HG03469 (cell line): ENCODE measurements around the gene ARG2.
A peak's percentile ranks its signal among the peaks of the same experiment; 100 is the strongest.
"Not testable (repeated sequence)": the region's sequence is repeated elsewhere in the genome, so short reads cannot be mapped to it uniquely, and the experiment has no call there.

ENCODE experiments used
- ATAC-seq: cut with Tn5 transposase; IDR thresholded peaks from one replicate; pipeline ENCODE4 v1.9.1; 2021; ENCODE audit warnings: mild to moderate bottlenecking, moderate library complexity, moderate number of reproducible peaks; ENCODE audit not compliant: unreplicated experiment

ARG2 gene

DNA sequence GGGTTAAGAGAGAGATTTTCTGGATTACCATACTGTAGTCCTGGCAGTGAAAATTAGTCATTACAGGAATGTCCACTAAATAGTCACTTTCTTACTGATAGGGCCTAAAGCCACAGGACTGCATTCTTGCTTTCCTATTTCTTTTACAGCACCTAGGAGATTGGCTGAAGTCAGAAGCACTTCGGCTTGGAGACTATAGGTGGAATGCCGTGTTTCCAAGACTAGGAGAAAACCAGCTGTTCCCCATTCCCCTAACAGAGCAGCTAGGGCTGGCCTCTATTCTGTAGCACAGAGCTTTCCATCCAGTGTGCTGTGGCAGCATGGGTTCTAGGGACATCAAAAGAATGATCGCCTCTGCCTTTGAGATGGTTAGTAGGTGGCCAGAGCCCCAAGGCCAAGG lies 34.7 kb upstream of the ARG2 start:
- no peak for ATAC-seq

DNA sequence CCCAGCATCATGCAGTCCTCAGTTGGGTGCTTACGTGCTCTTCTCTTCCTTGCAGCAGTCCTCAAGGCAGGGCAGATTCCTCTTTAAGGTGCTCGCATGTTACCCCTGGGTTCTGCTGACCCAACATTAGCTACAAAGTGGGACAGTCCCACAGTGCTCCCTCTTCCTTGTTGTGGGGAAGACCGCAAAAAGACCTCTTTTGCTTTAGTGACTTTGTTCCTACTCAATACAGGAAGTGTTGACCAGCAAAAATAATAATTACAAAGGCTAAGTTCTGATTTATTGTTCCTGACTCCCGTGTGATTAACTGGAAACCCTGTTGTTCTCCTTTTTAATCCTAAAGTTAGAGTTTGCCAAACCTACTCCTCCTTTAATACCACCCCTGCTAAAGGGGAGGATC lies 33.4 kb upstream of the ARG2 start:
- ATAC-seq = no peak

DNA sequence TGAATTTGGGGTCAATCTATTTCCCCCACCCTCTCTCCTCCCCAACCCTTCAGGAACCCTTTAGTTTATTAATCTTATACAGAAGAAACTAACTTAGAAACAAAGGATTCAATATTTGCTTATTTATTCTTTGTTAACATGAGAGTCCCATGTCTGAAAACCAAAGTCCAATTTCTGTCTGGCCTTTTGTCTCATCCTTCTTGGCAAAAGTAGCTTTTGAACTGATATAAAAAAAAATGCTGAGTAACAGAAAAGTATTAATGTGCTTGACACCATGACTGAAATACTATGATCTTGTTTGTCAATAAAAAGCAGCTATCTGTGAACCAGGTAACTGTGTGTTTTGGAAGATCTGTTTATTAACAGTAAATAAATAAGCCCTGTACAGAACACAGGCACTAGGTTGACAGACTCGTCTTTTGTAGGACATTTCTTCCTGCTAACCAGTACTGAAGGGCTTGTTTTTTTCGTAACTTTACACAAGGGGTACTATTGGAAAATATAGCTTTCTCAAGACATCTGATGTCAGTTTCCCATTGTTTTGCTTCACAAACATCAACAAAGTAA lies 30.4 kb upstream of the ARG2 start:
- no peak for ATAC-seq

DNA sequence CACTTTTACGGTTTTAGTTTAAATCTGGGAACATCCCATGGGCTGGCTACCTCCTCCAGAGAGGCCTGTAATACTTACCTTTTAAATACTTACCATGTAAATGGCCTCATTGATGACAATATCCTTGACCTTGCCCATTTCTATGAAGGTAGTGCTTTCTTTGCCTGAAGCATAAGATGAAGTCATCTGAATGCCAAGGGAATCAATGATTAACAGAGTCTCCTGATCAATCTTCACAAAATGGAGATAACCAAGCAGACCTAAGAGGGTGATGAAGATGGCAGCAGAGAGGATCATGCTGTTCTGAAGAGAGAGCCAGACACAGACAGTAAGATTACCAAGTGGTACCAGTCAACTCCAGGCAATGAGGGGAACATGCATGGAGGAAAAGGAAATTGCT lies 26.1 kb upstream of the ARG2 start:
- not testable (repeated sequence) for ATAC-seq

DNA sequence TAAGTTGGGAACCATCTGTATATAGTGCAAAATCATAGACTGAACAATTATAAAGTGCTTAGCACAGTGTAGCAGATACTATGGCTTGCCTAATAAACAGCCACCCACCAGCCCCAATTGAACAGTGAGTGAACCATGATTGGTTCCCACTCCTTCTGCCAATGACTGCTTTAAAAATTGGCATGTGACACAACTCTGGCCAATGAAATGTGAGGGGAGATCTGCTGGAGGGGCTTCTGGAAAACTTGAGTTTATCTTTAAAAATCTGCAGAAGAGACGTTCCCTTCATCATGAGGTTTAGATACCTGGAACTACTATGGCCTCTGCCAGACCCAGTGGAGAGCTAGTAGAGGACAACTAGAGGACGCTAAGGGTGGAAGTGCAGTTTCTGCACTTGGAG lies 24.3 kb upstream of the ARG2 start:
- no peak for ATAC-seq

DNA sequence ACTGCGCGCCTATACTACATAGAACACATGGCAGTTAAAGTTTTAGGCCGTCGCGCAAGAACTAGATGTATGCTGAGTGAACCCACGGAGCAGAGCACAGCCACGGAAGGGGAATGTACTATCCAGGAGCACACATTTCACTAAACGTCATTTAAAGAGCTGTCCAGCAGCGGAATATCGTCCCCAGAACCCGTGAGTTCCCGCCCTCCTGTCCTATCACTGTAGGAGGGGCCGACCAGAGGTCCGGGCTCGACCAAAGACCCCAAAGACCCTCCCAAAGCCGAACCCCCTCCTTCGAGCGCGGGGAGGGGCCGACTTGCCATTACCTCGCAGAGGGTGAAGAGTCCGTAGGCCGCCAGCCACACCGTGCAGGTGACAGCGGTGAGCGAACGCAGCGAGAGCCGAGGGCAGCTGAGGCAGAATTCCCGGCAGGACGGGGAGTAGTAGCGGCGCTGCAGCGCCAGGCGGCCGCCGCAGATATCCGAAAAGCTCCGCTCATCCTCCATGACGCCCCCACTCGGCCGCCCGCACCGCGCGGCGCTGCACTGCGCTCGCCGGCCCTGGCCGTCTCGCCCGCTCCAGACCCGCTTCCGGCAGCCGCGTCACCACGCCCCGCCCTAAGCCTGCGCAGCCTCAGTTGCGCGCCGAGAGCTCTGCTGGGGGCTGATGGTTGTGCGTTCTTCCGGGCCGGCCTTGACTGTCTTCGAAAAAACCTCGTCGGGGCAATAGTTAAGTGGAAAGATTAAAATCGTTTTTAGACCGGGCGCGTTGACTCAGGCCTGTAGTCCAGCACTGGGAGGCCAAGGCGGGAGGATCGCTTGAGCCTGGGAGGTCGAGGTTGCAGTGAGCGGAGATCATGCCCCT lies 19.8 kb upstream of the ARG2 start, which contains the start of gene PIGH:
Gene PIGH, minus strand, starts transcription at position 571 of the 864 bp plus-strand sequence. Its CDS starts 65 bp downstream, at position 506.
- ATAC-seq = peak; percentile 80

DNA sequence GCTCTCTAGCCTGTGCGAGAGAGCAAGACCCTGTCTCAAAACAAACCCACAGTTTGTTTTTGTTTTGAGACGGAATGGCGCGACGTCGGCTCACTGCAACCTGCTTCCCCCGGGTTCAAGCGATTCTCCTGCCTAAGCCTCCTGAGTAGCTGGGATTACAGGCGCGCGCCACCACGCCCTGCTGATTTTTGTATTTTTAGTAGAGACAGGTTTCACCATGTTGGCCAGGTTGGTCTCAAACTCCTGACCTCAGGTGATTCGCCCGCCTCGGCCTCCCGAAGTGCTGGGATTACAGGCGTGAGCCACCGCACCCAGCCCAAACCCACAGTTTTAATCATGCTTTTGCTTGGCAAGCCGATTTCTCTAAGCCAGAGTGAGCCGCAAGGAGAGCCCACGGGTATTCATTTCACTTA lies 19.2 kb upstream of the ARG2 start:
- not testable (repeated sequence) for ATAC-seq

DNA sequence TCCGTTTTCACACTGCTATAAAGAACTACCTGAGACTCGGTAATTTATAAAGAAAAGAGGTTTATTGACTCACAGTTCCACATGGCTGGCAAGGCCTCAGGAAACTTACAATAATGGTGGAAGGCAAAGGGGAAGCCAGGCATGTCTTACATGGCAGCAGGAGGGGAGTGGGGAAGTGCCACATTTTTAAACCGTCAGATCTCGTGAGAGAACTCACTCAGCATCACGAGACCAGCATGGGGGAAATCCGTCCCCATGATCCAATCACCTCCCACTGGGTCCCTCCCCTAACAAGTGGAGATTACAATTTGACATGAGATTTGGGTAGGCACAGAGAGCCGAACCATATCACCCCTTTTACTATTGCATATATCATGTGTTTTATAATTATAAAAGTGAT lies 17.6 kb upstream of the ARG2 start:
- ATAC-seq = no peak

DNA sequence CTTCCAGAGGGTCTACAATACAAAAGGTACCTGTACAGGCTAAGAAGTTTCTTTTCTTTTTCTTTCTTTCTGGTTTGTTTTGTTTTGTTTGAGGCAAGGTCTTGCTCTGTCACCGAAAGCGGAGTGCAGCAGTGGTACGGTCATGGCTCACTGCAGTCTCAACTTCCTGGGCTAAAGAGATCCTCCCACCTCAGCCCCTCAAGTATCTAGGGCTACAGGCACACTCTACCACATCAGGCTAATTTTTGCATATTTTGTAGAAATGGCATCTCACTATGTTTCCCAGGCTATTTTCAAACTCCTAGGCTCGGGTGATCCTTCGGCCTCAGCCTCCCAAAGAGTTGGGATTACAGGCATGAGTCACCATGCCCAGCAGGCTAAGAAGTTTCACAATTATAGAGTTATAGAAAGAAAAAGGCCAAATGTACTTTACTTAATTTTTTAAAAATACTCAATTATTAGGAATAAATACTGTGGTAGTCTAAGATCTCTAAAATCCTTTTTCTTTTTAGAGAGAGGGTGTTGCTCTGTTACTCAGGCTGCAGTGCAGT lies 16.6 kb upstream of the ARG2 start:
- ATAC-seq = peak; percentile 67

DNA sequence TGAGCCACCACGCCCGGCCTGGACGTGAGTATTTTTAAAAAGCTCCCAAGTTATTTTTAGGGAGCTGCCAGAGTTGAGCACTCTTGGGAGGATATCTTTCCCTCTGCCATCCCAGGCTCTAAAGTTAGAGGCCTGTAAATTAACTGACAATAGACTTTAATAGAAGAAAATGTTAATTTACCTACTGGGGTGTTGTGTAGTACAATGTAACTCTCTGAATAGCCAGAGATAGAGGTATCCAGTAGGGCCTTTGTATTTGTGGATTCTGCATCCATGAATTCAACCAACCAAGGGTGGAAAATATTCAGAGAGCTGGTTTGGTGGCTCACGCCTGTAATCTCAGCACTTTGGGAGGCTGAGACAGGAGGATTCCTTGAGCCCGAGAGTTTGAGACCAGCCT lies 12.1 kb upstream of the ARG2 start:
- no peak for ATAC-seq

DNA sequence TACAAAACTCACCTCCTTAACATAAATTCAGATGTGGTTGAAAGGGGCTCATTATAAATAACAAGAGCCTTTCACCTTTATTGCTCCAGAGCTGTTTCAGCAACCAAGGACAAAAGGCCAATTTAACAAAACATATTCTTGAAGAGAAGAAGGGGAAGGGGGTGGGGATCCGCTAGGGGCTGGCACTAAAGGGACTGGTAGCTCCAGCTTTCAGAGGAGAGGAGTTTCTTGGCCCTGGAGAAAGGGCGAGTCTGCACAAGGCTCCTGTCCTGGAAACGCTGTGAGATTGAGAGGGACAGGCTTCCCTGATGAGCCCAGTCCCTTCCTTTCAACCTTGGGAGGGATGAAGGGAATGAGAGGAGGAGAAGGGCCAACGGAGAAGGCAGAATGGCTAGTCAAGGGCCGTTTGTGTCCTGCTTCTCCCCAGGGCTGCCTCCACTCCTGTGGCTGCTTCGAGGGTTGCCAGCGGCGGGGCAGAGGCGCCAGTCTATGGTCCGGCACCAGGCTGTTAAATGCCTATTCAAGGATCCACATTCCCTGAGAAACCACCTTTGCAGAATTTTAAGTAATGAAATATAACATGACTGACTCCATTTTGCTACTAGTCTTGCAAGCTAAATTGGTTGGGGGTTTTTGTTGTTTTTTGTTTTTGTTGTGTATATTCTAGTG lies 9.9 kb upstream of the ARG2 start:
- ATAC-seq = no peak

DNA sequence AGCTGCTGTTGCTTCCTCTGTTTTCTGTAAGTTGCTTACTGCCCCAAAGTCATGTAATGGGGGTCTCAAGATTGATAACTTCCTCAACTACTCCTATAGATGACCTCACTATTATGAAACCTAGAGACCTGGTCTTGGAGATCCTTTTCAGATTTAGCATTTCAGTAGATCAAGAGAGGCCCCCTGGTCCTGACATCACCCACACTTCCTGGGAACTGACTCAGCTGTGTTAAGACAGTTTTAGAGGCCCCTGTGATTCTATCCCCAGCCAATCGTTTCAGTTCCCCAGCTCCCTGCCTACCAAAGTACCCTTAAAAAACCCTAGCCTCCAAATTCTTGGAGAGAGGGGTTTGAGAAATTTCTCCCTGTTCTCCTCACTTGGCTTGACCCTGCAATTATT lies 9.2 kb upstream of the ARG2 start:
- no peak for ATAC-seq

DNA sequence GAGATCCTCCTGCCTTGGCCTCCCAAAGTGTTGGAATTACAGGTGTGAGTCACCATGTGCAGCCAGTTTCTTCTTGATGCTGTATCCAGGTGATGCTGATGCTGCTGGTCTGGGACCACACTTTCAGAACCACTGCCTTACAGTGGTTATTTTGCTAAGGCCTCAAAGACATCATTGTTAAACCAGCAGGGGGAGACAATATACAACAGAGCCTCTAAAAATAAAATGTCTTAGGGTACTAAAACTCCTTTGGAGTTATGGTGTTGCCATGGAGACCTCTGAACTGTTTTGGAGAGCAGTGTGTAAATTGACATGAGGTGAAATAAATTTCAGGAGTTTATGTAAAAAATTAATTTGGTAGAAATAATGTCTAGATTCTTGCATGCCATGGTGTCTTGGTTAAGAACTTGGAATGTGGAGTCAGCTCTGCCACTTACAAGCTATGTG lies 1.1 kb upstream of the ARG2 start:
- ATAC-seq = no peak

DNA sequence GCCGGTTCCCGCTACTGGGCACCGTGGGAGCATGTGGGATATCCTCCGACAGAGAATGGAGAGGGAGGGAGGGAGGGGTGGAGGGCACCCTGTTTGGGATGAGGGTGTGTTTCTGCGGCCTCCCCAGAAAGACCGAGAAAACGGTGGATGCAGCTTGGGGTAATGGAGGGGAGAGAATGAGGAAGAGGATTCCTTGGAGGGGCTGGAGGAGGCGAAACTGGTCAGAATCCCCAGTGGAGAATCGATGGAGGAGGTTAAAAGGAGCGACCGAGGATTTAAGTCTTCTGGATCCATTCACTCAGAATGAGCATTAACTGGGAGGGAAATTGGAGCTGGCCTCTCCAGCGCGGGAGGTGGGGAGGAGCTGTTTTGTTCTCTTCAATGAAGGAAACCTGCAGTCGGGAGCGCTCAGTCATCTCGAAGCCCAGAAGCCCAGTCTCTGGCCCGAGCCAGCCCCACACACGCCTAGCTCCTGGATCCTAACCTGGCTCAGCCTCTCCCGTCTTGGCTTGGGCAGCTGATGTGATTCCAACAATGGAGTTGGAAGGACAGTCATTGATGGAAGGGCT lies 581 bp downstream of the ARG2 start:
- no peak for ATAC-seq

DNA sequence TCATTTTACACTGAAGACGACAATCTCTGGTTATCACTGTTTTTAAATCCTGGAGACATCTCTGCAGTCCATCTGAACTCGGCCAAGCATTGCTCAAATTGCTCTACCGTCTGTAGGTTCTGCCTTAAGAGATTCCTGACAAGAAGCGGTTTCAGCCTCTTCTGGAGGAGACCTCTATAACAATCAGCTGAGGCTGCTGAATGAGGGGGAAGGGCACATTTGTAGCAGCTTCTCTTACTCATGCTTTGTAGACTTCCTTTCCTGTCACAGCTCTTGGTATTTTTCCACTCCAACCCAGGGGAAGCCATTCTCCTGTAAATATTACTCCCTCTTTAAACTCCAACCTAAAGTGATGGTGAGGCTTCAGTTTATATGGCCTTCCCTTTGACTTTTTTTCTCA lies 3.0 kb downstream of the ARG2 start:
- no peak for ATAC-seq

DNA sequence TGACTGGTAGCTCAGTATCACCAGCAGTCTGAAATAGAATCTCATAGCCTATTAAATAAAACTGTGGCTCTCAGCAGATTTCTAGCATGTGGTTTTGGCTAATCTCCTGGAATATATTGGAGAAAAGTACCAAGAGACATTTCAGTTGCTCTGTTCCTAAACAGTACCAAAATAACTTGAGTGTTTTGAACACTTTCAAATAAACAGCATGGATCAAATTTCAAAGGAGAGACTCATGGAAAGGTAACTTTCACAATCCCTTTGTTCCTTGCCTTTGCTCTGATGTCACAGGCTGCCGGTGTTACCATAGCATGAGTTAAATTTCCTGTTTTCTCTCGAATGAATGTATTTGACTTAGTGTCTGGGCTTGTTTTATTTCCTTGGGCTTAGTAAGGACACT lies 3.4 kb downstream of the ARG2 start:
- no peak for ATAC-seq

DNA sequence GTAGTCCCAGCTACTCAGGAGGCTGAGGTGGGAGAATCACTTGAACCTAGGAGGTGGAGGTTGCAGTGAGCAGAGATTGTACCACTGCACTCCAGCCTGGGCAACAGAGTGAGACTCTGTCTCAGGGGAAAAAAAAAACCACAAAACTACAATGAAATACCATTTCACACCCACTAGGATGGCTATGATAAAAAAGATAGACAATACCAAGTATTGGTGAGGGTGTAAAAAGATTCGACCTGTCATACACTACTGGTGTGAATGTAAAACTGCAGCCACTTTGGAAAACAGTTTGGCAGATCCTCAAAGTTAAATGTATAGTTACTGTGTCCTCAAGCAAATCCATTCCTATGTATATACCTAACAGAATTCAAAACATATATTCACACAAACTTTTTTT lies 6.4 kb downstream of the ARG2 start:
- not testable (repeated sequence) for ATAC-seq

DNA sequence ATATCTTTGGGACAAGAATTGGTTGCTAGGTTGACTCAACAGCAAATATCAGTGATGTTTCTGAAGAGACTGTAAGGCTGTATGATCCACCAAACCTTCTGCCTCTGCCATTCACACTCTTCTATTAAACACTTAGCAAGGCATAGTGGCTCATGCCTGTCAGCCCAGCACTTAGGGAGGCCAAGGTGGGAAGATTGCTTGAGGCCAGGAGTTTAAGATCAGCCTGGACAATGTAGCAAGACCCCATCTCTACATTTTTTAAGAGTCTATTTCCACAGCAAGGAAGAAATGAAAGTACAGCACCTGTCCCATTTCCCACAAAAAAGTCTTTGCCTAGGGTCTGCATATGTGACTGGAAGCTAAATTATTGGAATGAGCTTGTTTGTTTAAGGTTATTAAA lies 7.8 kb downstream of the ARG2 start:
- ATAC-seq = no peak

DNA sequence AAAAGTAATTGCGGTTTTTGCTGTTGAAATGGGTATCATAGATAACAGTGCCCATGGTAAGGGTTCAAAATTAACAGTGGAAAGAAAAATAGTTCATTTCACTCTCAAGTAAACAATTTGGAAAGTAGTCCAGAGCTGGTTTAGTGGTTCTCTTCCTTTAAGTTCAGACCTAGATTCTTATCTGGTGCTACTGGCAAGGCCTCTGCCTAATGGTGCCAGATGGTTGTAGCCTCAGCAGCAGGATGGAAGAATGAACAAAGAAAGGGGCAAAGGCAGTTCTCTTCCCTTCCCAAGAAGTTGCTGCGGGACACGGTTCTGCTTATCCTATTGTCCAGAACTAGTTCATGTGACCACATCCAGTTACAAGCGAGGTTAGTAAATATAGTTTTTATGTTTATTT lies 10.5 kb downstream of the ARG2 start:
- ATAC-seq = no peak

DNA sequence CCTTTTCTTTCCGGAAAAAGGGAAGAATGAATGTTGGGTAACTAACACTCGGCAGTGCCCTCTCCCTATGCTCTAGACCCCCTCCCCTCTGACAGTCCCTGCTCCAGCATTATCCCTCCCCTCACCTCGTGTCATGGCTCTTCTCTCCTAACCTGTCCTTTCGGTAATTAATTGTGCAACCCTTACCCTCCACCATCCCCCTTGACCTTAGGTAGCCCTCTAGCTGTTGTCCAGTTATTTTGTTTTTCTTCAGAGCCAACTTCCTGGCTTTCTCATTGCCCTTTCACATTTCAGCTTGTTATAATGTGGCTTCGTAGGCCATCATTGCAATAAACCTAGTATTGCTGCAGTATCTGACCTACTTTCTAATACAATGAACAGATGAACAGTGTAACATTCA lies 11.2 kb downstream of the ARG2 start:
- no peak for ATAC-seq

DNA sequence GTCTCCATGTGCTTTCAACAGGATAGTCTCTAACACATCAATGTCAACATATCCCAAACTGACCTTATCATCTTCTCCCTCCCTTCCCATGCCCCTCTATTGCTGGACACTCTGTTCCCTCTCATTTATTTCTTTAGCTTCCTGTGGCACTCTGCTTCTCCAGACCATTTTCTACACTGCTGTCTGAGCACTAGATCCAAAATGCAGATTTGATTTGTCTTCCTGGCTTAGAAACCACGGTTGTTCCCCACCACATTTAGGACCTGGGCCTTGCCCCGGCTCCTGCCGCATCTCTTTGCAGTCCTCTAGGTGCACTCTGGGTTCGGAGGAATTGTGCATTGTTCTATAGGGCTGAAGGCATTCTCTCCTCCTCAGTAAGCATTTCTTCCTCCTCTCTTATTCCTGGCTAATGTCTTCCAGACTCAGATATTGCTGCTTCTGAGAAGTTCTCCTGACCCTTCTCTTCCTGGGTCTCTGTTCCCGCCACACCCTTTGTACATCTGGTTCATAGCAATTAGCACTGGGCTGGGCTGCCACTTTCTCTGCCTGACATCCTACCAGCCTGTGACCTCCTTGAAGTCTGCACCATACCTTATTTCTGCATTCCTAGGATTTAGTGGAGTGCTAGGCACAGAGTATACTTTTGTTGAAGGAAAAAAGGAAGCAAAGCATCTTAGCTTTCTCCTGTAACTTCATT lies 13.9 kb downstream of the ARG2 start:
- no peak for ATAC-seq
